HepG2 (cell line): ENCODE measurements around the gene AQP7. TPM values are rescaled to one million over a fixed set of nuclear protein-coding genes. Genes with fewer than 3 reads are reported as not detected.

ENCODE experiments used
- ATF6 ChIP-seq: sonication (generic); formaldehyde crosslinking; conservative IDR thresholded peaks from 2 replicates; pipeline ENCODE4 v1.4.0; 2020; ENCODE audit warnings: missing genetic modification reagents
- DR1 ChIP-seq: sonication (generic); formaldehyde crosslinking; IDR thresholded peaks from 2 replicates; pipeline ENCODE4 v1.8.0; 2021; ENCODE audit warnings: mild to moderate bottlenecking, missing genetic modification reagents, inconsistent platforms
- ETV5 ChIP-seq: IDR thresholded peaks from 2 replicates; pipeline ENCODE4 v1.6.1; 2018; ENCODE audit warnings: missing biosample characterization, missing genetic modification reagents, inconsistent platforms, borderline replicate concordance
- GFI1 ChIP-seq: sonication (generic); formaldehyde crosslinking; IDR thresholded peaks from 2 replicates; pipeline ENCODE4 v1.5.0; 2020; ENCODE audit warnings: missing genetic modification reagents, mild to moderate bottlenecking, borderline replicate concordance
- GPN1 ChIP-seq: sonication (generic); formaldehyde crosslinking; IDR thresholded peaks from 2 replicates; pipeline ENCODE4 v1.5.1; 2020; ENCODE audit warnings: missing genetic modification reagents, borderline replicate concordance
- NFRKB ChIP-seq: fragments of 450-650 bp; IDR thresholded peaks from 2 replicates; pipeline ENCODE4 v1.6.1; 2017
- PITX1 ChIP-seq: sonication (generic); formaldehyde crosslinking; IDR thresholded peaks from 2 replicates; pipeline ENCODE4 v1.5.1; 2020; ENCODE audit warnings: mild to moderate bottlenecking, missing genetic modification reagents
- RELA ChIP-seq: sonication (generic); formaldehyde crosslinking; IDR thresholded peaks from 2 replicates; pipeline ENCODE4 v1.4.0; 2020; ENCODE audit warnings: missing genetic modification reagents
- SIX1 ChIP-seq: sonication (generic); formaldehyde crosslinking; IDR thresholded peaks from 2 replicates; pipeline ENCODE4 v1.4.0; 2020; ENCODE audit warnings: missing genetic modification reagents, borderline replicate concordance
- SNAPC5 ChIP-seq: sonication (generic); formaldehyde crosslinking; IDR thresholded peaks from 2 replicates; pipeline ENCODE4 v1.8.1; 2023; ENCODE audit warnings: mild to moderate bottlenecking, missing genetic modification reagents, borderline replicate concordance
- SNRNP70 ChIP-seq: fragments of 200-400 bp; formaldehyde crosslinking; IDR thresholded peaks from 2 replicates; pipeline ENCODE4 v1.6.1; 2017; ENCODE audit warnings: mild to moderate bottlenecking, low read depth, low read length, moderate library complexity
- ZNF142 ChIP-seq: sonication (generic); formaldehyde crosslinking; IDR thresholded peaks from 2 replicates; pipeline ENCODE4 v1.4.0; 2020; ENCODE audit warnings: missing genetic modification reagents
- ZNF30 ChIP-seq: sonication (generic); formaldehyde crosslinking; IDR thresholded peaks from 2 replicates; pipeline ENCODE4 v1.5.0; 2020; ENCODE audit warnings: mild to moderate bottlenecking, missing genetic modification reagents
- ZNF367 ChIP-seq: sonication (generic); formaldehyde crosslinking; IDR thresholded peaks from 2 replicates; pipeline ENCODE4 v1.4.0; 2020; ENCODE audit warnings: missing genetic modification reagents, borderline replicate concordance
- ZNF558 ChIP-seq: sonication (generic); formaldehyde crosslinking; IDR thresholded peaks from 2 replicates; pipeline ENCODE4 v1.9.0; 2022; ENCODE audit warnings: mild to moderate bottlenecking, missing genetic modification reagents, borderline replicate concordance
- polyA plus RNA-seq, 8 experiments: library from polyadenylated mRNA; depleted of rRNA in 3 of 8; stranded (reverse) in 7 of 8; unstranded in 1 of 8; fragments of >200 nt; fragmentation: Illumina TruSeq in 4 of 8; extraction: Trizol in 4 of 8; gene quantifications; 2 replicates each; pipeline versions ENCODE4 v1.2.1 to v1.2.3, GENCODE V29; 2011 to 2016; ENCODE audit warnings: low read depth in 4 of 8, missing spikeins in 1 of 8, mixed read lengths in 1 of 8; ENCODE audit not compliant: insufficient read depth in 1 of 8
- total RNA-seq, 5 experiments: library from RNA; depleted of rRNA; stranded (reverse); fragments of >200 nt; fragmentation: Illumina TruSeq; extraction: Trizol; gene quantifications; 2 replicates each; pipeline ENCODE4 v1.2.3, GENCODE V29; 2016; ENCODE audit warnings: low read depth in 1 of 5
- TF ChIP-seq, protein P1 (sequence below): sonication (generic); formaldehyde crosslinking; conservative IDR thresholded peaks from 2 replicates; pipeline ENCODE4 v1.4.0; 2020; ENCODE audit warnings: missing genetic modification reagents
- TF ChIP-seq, protein P2 (sequence below): sonication (generic); formaldehyde crosslinking; IDR thresholded peaks from 2 replicates; pipeline ENCODE4 v1.8.0; 2023; ENCODE audit warnings: mild to moderate bottlenecking, missing genetic modification reagents

AQP7 gene
- total and polyA plus RNA-seq, 2 of the 13 experiments (the other 11 are each of a cell fraction or from before 2014, with no cell fraction given), result 1.9 to 2.1 TPM

GRCh38 chr9:33381231-33381791 is 21.1 kb downstream of the AQP7 start (continued):
- no peak for TF ChIP-seq ATF6 (CRISPR knock-in tag)
- TF ChIP-seq, protein P1, sequence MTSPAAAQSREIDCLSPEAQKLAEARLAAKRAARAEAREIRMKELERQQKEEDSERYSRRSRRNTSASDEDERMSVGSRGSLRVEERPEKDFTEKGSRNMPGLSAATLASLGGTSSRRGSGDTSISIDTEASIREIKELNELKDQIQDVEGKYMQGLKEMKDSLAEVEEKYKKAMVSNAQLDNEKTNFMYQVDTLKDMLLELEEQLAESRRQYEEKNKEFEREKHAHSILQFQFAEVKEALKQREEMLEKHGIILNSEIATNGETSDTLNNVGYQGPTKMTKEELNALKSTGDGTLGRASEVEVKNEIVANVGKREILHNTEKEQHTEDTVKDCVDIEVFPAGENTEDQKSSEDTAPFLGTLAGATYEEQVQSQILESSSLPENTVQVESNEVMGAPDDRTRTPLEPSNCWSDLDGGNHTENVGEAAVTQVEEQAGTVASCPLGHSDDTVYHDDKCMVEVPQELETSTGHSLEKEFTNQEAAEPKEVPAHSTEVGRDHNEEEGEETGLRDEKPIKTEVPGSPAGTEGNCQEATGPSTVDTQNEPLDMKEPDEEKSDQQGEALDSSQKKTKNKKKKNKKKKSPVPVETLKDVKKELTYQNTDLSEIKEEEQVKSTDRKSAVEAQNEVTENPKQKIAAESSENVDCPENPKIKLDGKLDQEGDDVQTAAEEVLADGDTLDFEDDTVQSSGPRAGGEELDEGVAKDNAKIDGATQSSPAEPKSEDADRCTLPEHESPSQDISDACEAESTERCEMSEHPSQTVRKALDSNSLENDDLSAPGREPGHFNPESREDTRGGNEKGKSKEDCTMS, result no peak
- no peak for TF ChIP-seq GPN1 (CRISPR knock-in tag)
- TF ChIP-seq, protein P2, sequence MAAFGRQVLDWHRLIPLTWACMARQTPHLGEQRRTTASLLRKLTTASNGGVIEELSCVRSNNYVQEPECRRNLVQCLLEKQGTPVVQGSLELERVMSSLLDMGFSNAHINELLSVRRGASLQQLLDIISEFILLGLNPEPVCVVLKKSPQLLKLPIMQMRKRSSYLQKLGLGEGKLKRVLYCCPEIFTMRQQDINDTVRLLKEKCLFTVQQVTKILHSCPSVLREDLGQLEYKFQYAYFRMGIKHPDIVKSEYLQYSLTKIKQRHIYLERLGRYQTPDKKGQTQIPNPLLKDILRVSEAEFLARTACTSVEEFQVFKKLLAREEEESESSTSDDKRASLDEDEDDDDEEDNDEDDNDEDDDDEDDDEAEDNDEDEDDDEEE (CRISPR knock-in tag), result 0 out of 2 replicates have a peak, but pooled peaks have one; percentile 52
- TF ChIP-seq NFRKB, result no peak
- no peak for TF ChIP-seq ZNF30 (CRISPR knock-in tag)
- TF ChIP-seq SIX1 (CRISPR knock-in tag), result no peak
- TF ChIP-seq SNAPC5 (CRISPR knock-in tag), result no peak
- TF ChIP-seq ZNF142, result no peak
- TF ChIP-seq ZNF367 (CRISPR knock-in tag), result no peak
- TF ChIP-seq RELA, result no peak
- TF ChIP-seq SNRNP70, result no peak
- no peak for TF ChIP-seq DR1 (CRISPR knock-in tag)
- no peak for TF ChIP-seq GFI1 (CRISPR knock-in tag)
- no peak for TF ChIP-seq ZNF558 (CRISPR knock-in tag)
- TF ChIP-seq ETV5 (CRISPR knock-in tag), result no peak
- TF ChIP-seq PITX1 (CRISPR knock-in tag), result no peak
